H1 (cell line): ENCODE measurements around the gene SOX6. TPM values are rescaled to one million over a fixed set of nuclear protein-coding genes. Genes with fewer than 3 reads are reported as not detected.

Experiments
- BCL11A ChIP-seq, 2 experiments: IDR thresholded peaks; one replicate each; pipeline ENCODE4 v1.6.1; 2011; ENCODE audit warnings: low read depth in 2 of 2, low read length in 2 of 2, mild to moderate bottlenecking in 2 of 2
- KDM4A ChIP-seq: IDR thresholded peaks from one replicate; pipeline ENCODE4 v1.7.1; 2012; ENCODE audit warnings: low read depth, mild to moderate bottlenecking, moderate library complexity, low read length, inconsistent platforms; ENCODE audit not compliant: severe bottlenecking
- NANOG ChIP-seq: IDR thresholded peaks from 2 replicates; pipeline ENCODE4 v1.6.1; 2011; ENCODE audit warnings: low read length, low read depth, mild to moderate bottlenecking, inconsistent platforms; ENCODE audit not compliant: insufficient read depth, poor library complexity, severe bottlenecking
- SIX5 ChIP-seq: IDR thresholded peaks from 2 replicates; pipeline ENCODE4 v1.6.1; 2011; ENCODE audit warnings: mild to moderate bottlenecking, low read depth, low read length
- polyA plus RNA-seq, 7 experiments: library from polyadenylated mRNA; depleted of rRNA in 3 of 7; stranded (reverse) in 5 of 7; unstranded in 2 of 7; fragments of >200 nt in 5 of 7; fragments of 200-250 nt in 2 of 7; gene quantifications; 1 replicate in 5 of 7; 2 replicates in 1 of 7; 4 replicates in 1 of 7; pipeline versions ENCODE4 v1.2.1 to v1.2.3, GENCODE V29; 2011 to 2013; ENCODE audit warnings: missing spikeins in 2 of 7, mixed read lengths in 2 of 7
- total RNA-seq: library from RNA; stranded (reverse); fragmentation: NEBNext Ultra II Directional; extraction: Animal tissue kit (Norgen Biotek cat#: 25700); gene quantifications from 2 replicates; pipeline ENCODE4 v1.2.1, GENCODE V29; 2021

SOX6 gene
- total and polyA plus RNA-seq, 2 of the 8 experiments (the other 6 are each of a cell fraction or from before 2014, with no cell fraction given) = 0.09 TPM; not detected in 1

GRCh38 chr11:16000065-16000464 lies 356.3 kb downstream of the SOX6 start (continued):
- TF ChIP-seq NANOG (no peak), SIX5 (no peak), KDM4A (no peak), BCL11A (IDR thresholded peaks at IDR 0.05; ENCODE audit: low read depth in 2 of 2, low read length in 2 of 2) (no peak)
